Putamen (tissue), 1 donor: ENCODE measurements around the gene BMP7.

Experiments used
- DNase-seq: peaks from one replicate; pipeline ENCODE4 v3.0.0-alpha.2; 2016; ENCODE audit warnings: low spot score

Gene BMP7

GRCh38 chr20:57124366-57124765 lies 142.1 kb downstream of the BMP7 start:
- DNase-seq, result no peak

DNA sequence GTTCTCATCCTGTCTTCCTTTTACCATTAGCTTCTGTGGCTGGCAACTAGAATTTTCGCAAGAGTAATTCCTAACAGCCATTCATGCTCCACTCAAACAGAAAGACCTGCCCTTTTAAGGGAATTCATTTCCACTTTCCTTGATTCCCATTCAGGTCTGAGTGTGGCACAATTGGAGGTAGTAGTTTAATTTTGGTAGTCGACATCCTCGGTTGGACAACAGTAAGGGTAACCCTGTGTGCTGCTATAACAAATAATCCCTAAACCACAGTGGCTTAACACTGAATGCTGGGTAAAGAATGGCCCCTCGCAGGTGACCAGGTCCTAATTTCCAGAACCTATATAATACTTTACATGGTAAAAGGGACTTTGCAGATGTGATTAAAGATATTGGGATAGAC lies 142.9 kb downstream of the BMP7 start:
- no peak for DNase-seq

DNA sequence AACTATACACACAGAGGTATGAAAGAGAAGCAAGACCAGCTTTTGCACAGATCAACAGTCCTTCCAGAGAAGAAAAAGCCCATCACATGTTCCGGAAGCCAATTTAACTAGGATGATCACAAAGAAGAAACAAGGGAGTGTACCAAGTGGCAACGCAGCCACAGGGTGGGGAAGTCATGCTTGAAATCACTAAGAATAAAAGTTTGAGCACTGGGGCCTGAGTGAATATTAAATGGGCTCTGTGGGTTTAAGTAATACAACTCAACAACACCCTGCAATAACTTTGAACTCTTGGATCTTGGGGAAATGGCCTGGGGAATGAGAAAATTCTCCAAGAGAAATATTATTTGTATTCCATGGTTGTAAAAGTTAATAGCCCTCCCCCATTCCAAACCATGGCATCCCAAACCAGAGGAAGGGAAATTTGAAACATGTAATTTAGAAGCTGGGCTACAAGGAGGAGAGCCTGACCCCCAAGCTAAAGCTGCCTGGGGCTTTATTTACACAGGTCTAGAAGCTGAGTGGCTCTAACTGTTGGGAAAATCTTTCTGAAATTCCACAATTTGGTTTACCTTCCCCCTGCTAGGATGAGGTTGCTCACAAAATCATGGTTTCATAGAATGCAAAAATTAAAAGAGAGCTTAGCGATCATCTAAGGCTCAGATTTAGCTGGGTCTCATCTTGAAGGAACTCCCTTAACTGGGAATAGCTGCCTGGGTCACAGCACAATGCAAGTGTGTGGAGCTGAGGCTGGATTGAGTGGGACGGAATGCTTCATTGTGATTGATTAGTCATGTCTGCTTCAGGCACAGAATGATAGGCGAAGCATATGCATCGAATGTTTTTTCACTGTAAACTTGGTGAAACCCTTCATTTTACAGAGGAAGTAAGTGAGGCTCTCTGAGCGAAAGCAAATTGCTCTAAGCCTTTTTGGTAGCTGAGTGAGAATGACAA lies 143.6 kb downstream of the BMP7 start:
- DNase-seq, result no peak

DNA sequence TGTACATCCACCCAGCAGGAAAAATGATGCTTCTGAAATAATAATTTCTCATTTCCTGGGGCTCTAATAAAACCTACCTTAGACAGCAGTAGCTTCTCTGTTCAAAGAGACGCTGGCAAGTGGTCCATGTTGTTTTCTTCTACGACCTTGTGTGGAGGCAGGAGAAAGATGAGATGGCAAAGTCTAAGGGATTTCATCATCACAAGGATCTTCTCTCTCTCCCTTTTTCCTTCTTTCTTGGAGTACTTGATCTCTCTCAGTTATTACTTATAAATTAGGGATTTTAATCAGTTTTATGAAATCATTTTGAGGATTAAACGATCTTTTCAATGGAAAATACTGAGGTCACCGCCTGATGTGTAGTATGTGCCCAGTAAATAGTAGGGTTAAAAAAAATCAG lies 147.5 kb downstream of the BMP7 start:
- DNase-seq, result no peak
